Neutrophil (primary cell): Measurements from ENCODE around the gene HEMK1.

Source experiments
- H3K27ac ChIP-seq: fragments of 200-600 bp; sonication (generic); 2 replicates; pipeline ENCODE4 v1.5.1; 2016; ENCODE audit warnings: mild to moderate bottlenecking, moderate library complexity
- H3K27me3 ChIP-seq: fragments of 200-600 bp; sonication (generic); 2 replicates; pipeline ENCODE4 v1.6.0; 2016; ENCODE audit warnings: mild to moderate bottlenecking
- H3K36me3 ChIP-seq: fragments of 200-600 bp; sonication (generic); 2 replicates; pipeline ENCODE4 v1.5.1; 2017
- H3K4me1 ChIP-seq, 2 experiments: fragments of 200-600 bp in 1 of 2; sonication (generic) in 1 of 2; 1 replicate in 1 of 2; 2 replicates in 1 of 2; pipeline versions ENCODE4 v1.5.1 to v1.6.1; 2013 to 2016; ENCODE audit warnings: low read depth in 1 of 2, low read length in 1 of 2, mild to moderate bottlenecking in 1 of 2, moderate library complexity in 1 of 2; ENCODE audit not compliant: control insufficient read depth in 1 of 2, insufficient read depth in 1 of 2
- H3K4me3 ChIP-seq, 2 experiments: fragments of 200-600 bp in 1 of 2; sonication (generic) in 1 of 2; 1 replicate in 1 of 2; 2 replicates in 1 of 2; pipeline ENCODE4 v1.5.1; 2013 to 2016; ENCODE audit warnings: low read depth in 1 of 2, low read length in 1 of 2, mild to moderate bottlenecking in 1 of 2, moderate library complexity in 1 of 2
- H3K9me3 ChIP-seq: fragments of 200-600 bp; sonication (generic); 2 replicates; pipeline ENCODE4 v1.5.1; 2016
- CTCF ChIP-seq: fragments of 200-600 bp; sonication (generic); IDR thresholded peaks from 2 replicates; pipeline ENCODE4 v1.5.1; 2016; ENCODE audit warnings: antibody characterized with exemption

Gene HEMK1

GRCh38 chr3:50525191-50525910 is 44.0 kb upstream of the HEMK1 start:
- Histone ChIP-seq H3K36me3 (no peaks in the 10 kb centered on the region), H3K27ac (no peak overlapping the region), H3K4me1 (no peaks in the 10 kb centered on the region), H3K27me3 (peaks cover 36% of the 10 kb centered on the region), H3K9me3 (no peaks in the 10 kb centered on the region), H3K4me3 (no peak overlapping the region)
- no peak for TF ChIP-seq CTCF

- Histone ChIP-seq H3K27me3 (peaks cover 39% of the 10 kb centered on the region), H3K4me1 (no peaks in the 10 kb centered on the region), H3K4me3 (no peak overlapping the region), H3K9me3 (no peaks in the 10 kb centered on the region), H3K36me3 (no peaks in the 10 kb centered on the region), H3K27ac (no peak overlapping the region)
- TF ChIP-seq CTCF, result no peak
Measured at GRCh38 chr3:50525987-50526386, 43.3 kb upstream of the HEMK1 start.

- H3K9me3 ChIP-seq, result no peaks in the 10 kb centered on the region
- H3K4me1 ChIP-seq, result no peaks in the 10 kb centered on the region
- TF ChIP-seq CTCF, result no peak
- no peak overlapping the region for H3K4me3 ChIP-seq
- no peak overlapping the region for H3K27ac ChIP-seq
- H3K27me3 ChIP-seq, result peaks cover 52% of the 10 kb centered on the region
- no peaks in the 10 kb centered on the region for H3K36me3 ChIP-seq
Measured at GRCh38 chr3:50530001-50530970, 39.0 kb upstream of the HEMK1 start.

DNA sequence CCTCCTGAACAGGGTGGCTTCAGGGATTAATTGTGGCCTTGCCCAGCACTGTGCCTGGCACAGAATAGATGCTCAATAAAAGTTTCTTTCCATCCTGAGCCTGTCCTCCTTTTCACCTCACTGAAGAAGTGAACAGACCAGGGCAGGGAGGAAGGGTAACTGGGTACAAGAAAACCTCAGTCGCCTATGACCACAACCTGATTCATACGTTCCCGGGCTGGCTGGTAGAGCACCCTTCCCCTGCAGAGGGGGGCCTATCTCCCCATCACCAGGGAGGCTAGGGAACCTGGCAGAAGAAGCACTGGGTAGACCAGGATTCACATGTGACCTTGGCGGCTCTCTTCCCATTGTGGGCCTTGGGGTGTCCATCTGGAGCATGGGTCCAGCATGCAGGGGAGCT is 38.1 kb upstream of the HEMK1 start:
- Histone ChIP-seq H3K4me1 (no peaks in the 10 kb centered on the region), H3K4me3 (no peak overlapping the region), H3K27ac (no peak overlapping the region), H3K27me3 (peaks cover 52% of the 10 kb centered on the region), H3K9me3 (no peaks in the 10 kb centered on the region), H3K36me3 (no peaks in the 10 kb centered on the region)
- TF ChIP-seq CTCF, result no peak

DNA sequence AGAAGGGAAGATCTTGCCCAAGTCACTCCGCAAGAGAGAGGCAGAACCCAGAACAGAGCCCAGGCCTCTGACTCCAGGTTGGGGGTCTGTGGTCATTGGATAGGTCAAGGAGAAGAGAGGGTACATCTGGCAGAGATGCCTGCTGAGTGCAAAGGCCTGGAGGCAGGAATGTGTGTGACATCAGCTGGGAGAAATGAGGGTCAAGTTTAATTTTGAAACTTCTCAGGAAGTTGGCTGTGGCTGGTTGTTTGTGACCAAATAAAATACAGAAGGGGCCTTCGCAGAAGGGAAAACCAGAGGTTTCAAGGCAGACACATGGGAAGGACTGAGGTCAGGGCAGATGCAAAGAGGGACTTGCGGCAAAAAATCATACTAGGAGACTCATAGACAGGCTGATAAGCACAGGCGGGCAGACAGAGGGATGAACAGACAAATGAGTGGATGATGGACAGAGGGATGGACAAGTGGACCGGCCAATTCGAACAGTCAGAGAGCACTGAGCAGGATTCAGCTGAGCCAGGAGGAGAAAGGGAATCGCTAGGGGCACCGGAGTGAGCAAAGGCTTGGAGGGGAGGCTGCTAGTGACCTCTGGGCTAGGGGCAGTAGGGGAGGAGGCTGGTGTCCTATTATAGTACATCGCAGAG is 37.1 kb upstream of the HEMK1 start:
- peaks cover 56% of the 10 kb centered on the region for H3K27me3 ChIP-seq
- H3K27ac ChIP-seq, result no peak overlapping the region
- no peak overlapping the region for H3K4me3 ChIP-seq
- no peak for TF ChIP-seq CTCF
- H3K4me1 ChIP-seq, result no peaks in the 10 kb centered on the region
- H3K36me3 ChIP-seq, result no peaks in the 10 kb centered on the region
- H3K9me3 ChIP-seq, result no peaks in the 10 kb centered on the region
